ENCODE data around the gene FAM72B. TPM values are rescaled to one million over a fixed set of nuclear protein-coding genes. Genes with fewer than 3 reads are reported as not detected.
"Not testable (repeated sequence)": the region's sequence is repeated elsewhere in the genome, so short reads cannot be mapped to it uniquely, and the experiment has no call there.

FAM72B gene
- total RNA-seq, 1 experiment from 2014 or later = 16.4 TPM

DNA sequence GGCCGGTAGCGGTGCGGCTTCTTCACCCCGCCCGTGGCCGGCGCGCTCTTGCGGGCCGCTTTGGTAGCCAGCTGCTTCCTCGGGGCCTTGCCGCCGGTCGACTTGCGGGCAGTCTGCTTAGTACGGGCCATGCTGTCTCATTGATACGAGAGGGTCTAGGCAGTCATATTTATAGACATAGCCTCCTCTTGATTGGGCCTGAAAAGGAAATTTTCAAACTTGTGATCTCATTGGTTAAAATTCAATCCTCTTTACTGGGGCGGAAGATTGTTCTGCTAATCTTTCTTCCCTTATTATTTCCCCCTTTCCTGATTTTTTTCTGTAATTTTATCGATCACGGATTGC is 65.7 kb downstream of the FAM72B start:
- H3K27me3 ChIP-seq (replicated peaks; ENCODE audit: insufficient read depth, low read depth, low read length, poor library complexity); CTCF ChIA-PET; H3K4me3 ChIP-seq (ENCODE audit: low read depth, low read length, poor library complexity, severe bottlenecking); POLR2A ChIA-PET (ENCODE audit: low non-redundant PET); H3K4me1 ChIP-seq (ENCODE audit: insufficient read depth, low read length, poor library complexity, severe bottlenecking); BruUV-seq (replicated peaks); DNase-seq (ENCODE audit: low spot score); H3K36me3 ChIP-seq (ENCODE audit: insufficient read depth, low read length, poor library complexity, severe bottlenecking); intact Hi-C loops (cut with micrococcal nuclease; ENCODE audit: unreplicated experiment); H3K27ac ChIP-seq (ENCODE audit: low read depth, low read length, poor library complexity, severe bottlenecking); H3K9me3 ChIP-seq (ENCODE audit: low read depth, low read length, poor library complexity, severe bottlenecking): not testable (repeated sequence)

Other genes with a start within 250 kb of the FAM72B start
- 47.8 and 50.3 TPM in 2 replicates for gene SRGAP2C, start 635 bp upstream of the FAM72B start, total RNA-seq (2021)